Activated CD4-positive, alpha-beta T cell treated with anti-CD3 and anti-CD28 coated beads, Interleukin-2, amount 50 U/mL, for 4 hours (primary cell): ENCODE data around the gene ACAP3.

ENCODE experiments used
- DNase-seq, 2 experiments: peaks; one replicate each; pipeline ENCODE4 v3.0.0-alpha.2; 2020

Gene ACAP3

DNA sequence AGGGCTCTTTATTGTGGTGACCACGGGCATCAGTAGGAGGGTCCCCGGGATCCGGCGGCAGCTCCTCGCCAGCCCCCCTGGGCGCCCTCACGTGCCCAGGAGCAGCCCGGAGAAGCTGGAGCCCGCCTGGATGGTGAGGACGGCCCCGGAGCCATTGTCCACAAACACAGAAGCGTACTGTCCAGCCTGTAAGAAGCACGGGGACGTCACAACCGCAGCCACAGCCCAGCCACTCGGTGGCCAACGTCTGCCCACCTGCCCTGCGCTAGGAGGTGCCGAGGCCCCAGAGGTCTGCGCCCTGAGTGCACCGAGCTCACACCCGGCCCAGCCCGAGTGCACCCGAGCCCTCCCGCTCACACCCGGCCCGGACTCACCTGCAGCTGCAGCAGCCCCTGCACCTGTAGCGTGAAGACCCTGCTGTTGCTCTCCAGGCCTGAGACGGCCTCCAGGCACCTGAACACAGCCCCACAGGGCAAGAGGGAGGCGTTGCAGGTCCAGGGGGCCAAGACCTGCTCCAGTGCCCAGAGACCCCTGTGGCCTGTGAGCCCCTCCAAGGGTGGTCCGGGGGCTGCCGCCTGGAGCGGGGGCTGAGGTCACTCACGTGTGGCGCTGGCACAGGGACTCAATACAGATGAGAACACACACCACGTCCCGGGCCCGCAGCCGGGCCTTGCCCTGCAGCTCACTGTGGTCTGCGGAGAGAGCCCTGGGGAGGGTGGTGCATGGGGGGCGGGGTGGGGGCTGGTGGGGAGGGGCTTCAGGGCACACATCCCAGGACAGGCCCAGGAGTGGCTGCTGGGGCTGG is 65.1 kb downstream of the ACAP3 start:
- DNase-seq, result no peak
